Endothelial cell of umbilical vein (primary cell): ENCODE results near the gene DHDH. TPM values are rescaled to one million over a fixed set of nuclear protein-coding genes. Genes with fewer than 3 reads are reported as not detected.

Experiments
- BruUV-seq: library from RNA; stranded (reverse); fragments of 400-500 nt; replicated peaks from 2 replicates; lab custom pipeline; 2021; lab: Mats Ljungman, UMichigan
- CTCF ChIA-PET: fragments of 300-600, 350-600 bp; sonication (Branson Sonifier 250); formaldehyde crosslinking; loops from one replicate; lab custom pipeline; 2021; ENCODE audit warnings: antibody characterized with exemption, inconsistent platforms; lab: Charles Lee
- POLR2A ChIA-PET: fragments of 300-600, 350-600 bp; sonication (Branson Sonifier 250); formaldehyde crosslinking; loops from one replicate; lab custom pipeline; 2021; ENCODE audit warnings: antibody characterized with exemption, inconsistent platforms; lab: Charles Lee
- DNase-seq: peaks from one replicate; pipeline ENCODE4 v3.0.0-alpha.2; 2011; ENCODE audit warnings: low read depth, low spot score
- FAIRE-seq: peaks from 2 replicates; lab custom pipeline; 2011; peaks lifted over from hg19 to GRCh38; lab: Jason Lieb, UNC
- H2AFZ ChIP-seq: 2 replicates; pipeline ENCODE4 v1.6.0; 2012; ENCODE audit warnings: low read depth, low read length, control low read depth, inconsistent platforms
- H3K27ac ChIP-seq: 2 replicates; pipeline ENCODE4 v1.5.1; 2011; ENCODE audit warnings: low read depth, mild to moderate bottlenecking, control low read depth, low read length, moderate library complexity; ENCODE audit not compliant: insufficient read depth
- H3K27me3 ChIP-seq, 2 experiments: 2 replicates each; pipeline versions ENCODE4 v1.6.0 to v1.6.1; 2011; ENCODE audit warnings: low read length in 2 of 2, mixed read lengths in 1 of 2; ENCODE audit not compliant: control insufficient read depth in 2 of 2, insufficient read depth in 2 of 2
- H3K36me3 ChIP-seq, 2 experiments: 2 replicates in 1 of 2; 3 replicates in 1 of 2; pipeline ENCODE4 v1.5.1; 2011; ENCODE audit warnings: low read length in 2 of 2, mild to moderate bottlenecking in 1 of 2, moderate library complexity in 1 of 2; ENCODE audit not compliant: control insufficient read depth in 2 of 2, insufficient read depth in 2 of 2; ENCODE audit errors: extremely low read depth in 1 of 2
- H3K4me1 ChIP-seq: 3 replicates; pipeline ENCODE4 v1.5.1; 2011; ENCODE audit warnings: mild to moderate bottlenecking, low read length; ENCODE audit not compliant: control insufficient read depth, insufficient read depth; ENCODE audit errors: extremely low read depth
- H3K4me2 ChIP-seq: 2 replicates; pipeline ENCODE4 v1.6.1; 2011; ENCODE audit warnings: low read length, control low read depth, mixed read lengths; ENCODE audit not compliant: insufficient read depth
- H3K4me3 ChIP-seq, 3 experiments: fragments of 200-600 bp in 1 of 3; sonication (generic), shearing (Covaris generic) in 1 of 3; replicated peaks in 1 of 3; 2 replicates each; pipeline ENCODE4 v1.5.1; 2011 to 2016; ENCODE audit warnings: control low read depth in 3 of 3, low read length in 3 of 3, mild to moderate bottlenecking in 2 of 3, inconsistent platforms in 1 of 3, low read depth in 1 of 3, moderate library complexity in 1 of 3; ENCODE audit not compliant: insufficient read depth in 1 of 3
- H3K79me2 ChIP-seq: 2 replicates; pipeline ENCODE4 v1.6.0; 2012; ENCODE audit warnings: low read length, inconsistent platforms; ENCODE audit not compliant: control insufficient read depth, insufficient read depth
- H3K9ac ChIP-seq: replicated peaks from 2 replicates; pipeline ENCODE3; 2011; ENCODE audit warnings: low read length, control low read depth; ENCODE audit not compliant: insufficient read depth; ENCODE audit errors: extremely low read depth
- H3K9me1 ChIP-seq: replicated peaks from 3 replicates; pipeline ENCODE4 v1.6.0; 2011; ENCODE audit warnings: mild to moderate bottlenecking, low read length; ENCODE audit not compliant: control insufficient read depth, insufficient read depth; ENCODE audit errors: extremely low read depth
- H3K9me3 ChIP-seq: replicated peaks from 2 replicates; pipeline ENCODE4 v1.5.1; 2012; ENCODE audit warnings: low read length, inconsistent platforms; ENCODE audit not compliant: control insufficient read depth, insufficient read depth
- H4K20me1 ChIP-seq: replicated peaks from 2 replicates; pipeline ENCODE3; 2011; ENCODE audit warnings: mild to moderate bottlenecking, low read length; ENCODE audit not compliant: control insufficient read depth, insufficient read depth; ENCODE audit errors: extremely low read depth
- CTCF ChIP-seq, 2 donors: IDR thresholded peaks; 1 replicate in 1 of 2; 2 replicates in 1 of 2; pipeline ENCODE4 v1.5.1; 2011; ENCODE audit warnings: low read length in 2 of 2, mild to moderate bottlenecking in 2 of 2, moderate library complexity in 2 of 2, control low read depth in 1 of 2, inconsistent platforms in 1 of 2, low read depth in 1 of 2; ENCODE audit not compliant: insufficient read depth in 1 of 2; ENCODE audit errors: extremely low read depth in 1 of 2
- FOS ChIP-seq: IDR thresholded peaks from 2 replicates; pipeline ENCODE4 v1.6.1; 2011; ENCODE audit warnings: mild to moderate bottlenecking, low read length, moderate library complexity, borderline replicate concordance; ENCODE audit not compliant: insufficient read depth
- GATA2 ChIP-seq: IDR thresholded peaks from 2 replicates; pipeline ENCODE4 v1.7.0; 2011; ENCODE audit warnings: low read depth, mild to moderate bottlenecking, moderate library complexity, mixed read lengths, low read length; ENCODE audit not compliant: insufficient read length, insufficient read depth
- POLR2A ChIP-seq: IDR thresholded peaks from 2 replicates; pipeline ENCODE4 v1.6.1; 2012; ENCODE audit warnings: low read depth, mild to moderate bottlenecking, control low read depth, low read length
- dilution Hi-C: fragments of 300-500 bp; cut with MboI; formaldehyde crosslinking; loops from one replicate; pipeline ENCODE4 v1.15.0; 2019; ENCODE audit warnings: low sequenced_read_pairs; ENCODE audit not compliant: extremely low pct_ligation_motif_present
- intact Hi-C: fragments of 100-400 bp; cut with micrococcal nuclease; formaldehyde crosslinking; loops from one replicate; pipeline ENCODE4 v1.10.0; 2022
- polyA plus RNA-seq, 4 experiments: library from polyadenylated mRNA; depleted of rRNA in 3 of 4; stranded (reverse) in 3 of 4; unstranded in 1 of 4; fragments of >200 nt; gene quantifications; 2 replicates each; pipeline versions ENCODE4 v1.2.1 to v1.2.3, GENCODE V29; 2011 to 2012; ENCODE audit warnings: missing spikeins in 1 of 4
- total RNA-seq: library from RNA; stranded (reverse); gene quantifications from 2 replicates; pipeline ENCODE4 v1.2.3, GENCODE V29; 2021

DHDH gene
- total and polyA plus RNA-seq, 2 donors (not counting 3 experiments of a cell fraction or from before 2014, with no cell fraction given), result not detected

GRCh38 chr19:48970923-48971395 lies 37.5 kb downstream of the DHDH start:
- DNase-seq, result peak; percentile 81
- H3K36me3 ChIP-seq, result peaks cover 5 to 18% of the 10 kb centered on the region in 2 experiments
- no peaks in the 10 kb centered on the region for H3K27me3 ChIP-seq
- no peak overlapping the region for H3K4me2 ChIP-seq
- no peak overlapping the region for H3K9ac ChIP-seq
- ChIA-PET CTCF (interaction anchor here (0.6 to 3.8 kb wide), 56 partner anchors 9 to 341 kb away, joined by 3 to 133 read pairs (median 6); partner anchors contain the start of genes BAX, BCAT2, CA11 and DHDH), POLR2A (interaction anchor here (0.5 to 1.6 kb wide), 5 partner anchors 11 to 371 kb away, joined by 3 to 6 read pairs (median 3); partner anchors contain the start of gene PPP1R15A)
- peaks cover 3% of the 10 kb centered on the region for H4K20me1 ChIP-seq
- intact Hi-C loops (loop anchor here (1.0 to 5.0 kb wide), 4 partner anchors 136 to 334 kb away; partner anchors contain the start of gene DBP), dilution Hi-C loops (no loop called here)
- no peak overlapping the region for H3K27ac ChIP-seq
- no peak overlapping the region for H2AFZ ChIP-seq
- TF ChIP-seq POLR2A (no peak), GATA2 (no peak), FOS (no peak), CTCF (IDR thresholded peaks at IDR 0.05; ENCODE audit: extremely low read depth in 1 of 2, insufficient read depth in 1 of 2, low read depth in 1 of 2, low read length in 2 of 2) (peak; percentile 94 to 95)
- H3K4me3 ChIP-seq, result no peak overlapping the region
- peaks cover 8% of the 10 kb centered on the region for H3K79me2 ChIP-seq
- BruUV-seq, result no TSS peak
- H3K4me1 ChIP-seq, result no peaks in the 10 kb centered on the region
- FAIRE-seq, result peak; percentile 90
- H3K9me1 ChIP-seq, result no peaks in the 10 kb centered on the region
- H3K9me3 ChIP-seq, result no peaks in the 10 kb centered on the region
